Right renal pelvis (tissue), 4 donors: ENCODE measurements around the gene TAGLN3. TPM values are rescaled to one million over a fixed set of nuclear protein-coding genes. Genes with fewer than 3 reads are reported as not detected.
"Not testable (repeated sequence)": the region's sequence is repeated elsewhere in the genome, so short reads cannot be mapped to it uniquely, and the experiment has no call there.

ENCODE experiments used
- DNase-seq, 4 donors: peaks; one replicate each; pipeline ENCODE4 v3.0.0-alpha.2; 2013; ENCODE audit warnings: low read depth in 4 of 4, low spot score in 3 of 4, missing footprints in 1 of 4
- polyA plus RNA-seq, 4 donors: library from polyadenylated mRNA; unstranded; fragments of 120-200 nt; gene quantifications; one replicate each; pipeline ENCODE4 v1.2.1, GENCODE V29; 2013; ENCODE audit not compliant: insufficient read length in 4 of 4

The TAGLN3 gene
- polyA plus RNA-seq, 4 donors = 1.8 to 2.5 (median 2.0) TPM

DNA sequence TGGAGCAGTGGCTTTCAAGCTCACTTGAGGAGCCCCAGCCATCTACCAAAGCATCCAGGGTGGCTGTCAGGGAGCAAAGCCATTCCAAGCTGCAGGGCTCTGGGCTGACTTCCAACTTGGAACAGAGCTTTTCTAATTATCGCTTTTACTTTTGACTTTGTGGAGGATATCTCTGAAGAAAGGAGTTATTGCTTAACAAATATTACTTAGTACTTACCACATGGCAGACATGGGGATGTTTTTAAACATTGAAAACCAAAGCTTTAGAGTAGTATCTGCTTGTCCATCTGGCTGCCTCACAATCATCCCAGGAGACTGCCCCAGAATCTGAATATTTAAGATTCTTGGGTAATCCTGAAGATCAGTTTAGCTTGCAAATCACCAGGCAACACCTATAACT lies 8.9 kb downstream of the TAGLN3 start:
- no peak for DNase-seq

DNA sequence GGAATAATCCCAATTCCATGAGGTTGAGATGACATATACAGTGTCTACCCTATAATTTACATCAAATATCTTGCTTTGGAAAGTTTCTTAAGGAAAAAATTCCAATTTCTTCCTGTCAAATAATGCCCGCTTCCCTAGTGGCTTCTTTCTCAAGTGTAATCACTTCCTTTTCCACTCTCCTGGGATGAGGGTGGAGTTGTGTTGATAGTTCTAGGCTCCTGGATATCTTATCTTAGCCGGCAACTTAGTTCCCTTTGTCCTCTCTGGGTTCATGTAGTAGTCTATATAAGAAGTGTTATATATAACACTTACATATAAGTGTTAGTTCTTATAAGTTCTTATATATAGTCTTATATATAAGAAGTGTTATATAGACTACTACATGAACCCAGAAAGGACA lies 10.9 kb downstream of the TAGLN3 start:
- DNase-seq = no peak

DNA sequence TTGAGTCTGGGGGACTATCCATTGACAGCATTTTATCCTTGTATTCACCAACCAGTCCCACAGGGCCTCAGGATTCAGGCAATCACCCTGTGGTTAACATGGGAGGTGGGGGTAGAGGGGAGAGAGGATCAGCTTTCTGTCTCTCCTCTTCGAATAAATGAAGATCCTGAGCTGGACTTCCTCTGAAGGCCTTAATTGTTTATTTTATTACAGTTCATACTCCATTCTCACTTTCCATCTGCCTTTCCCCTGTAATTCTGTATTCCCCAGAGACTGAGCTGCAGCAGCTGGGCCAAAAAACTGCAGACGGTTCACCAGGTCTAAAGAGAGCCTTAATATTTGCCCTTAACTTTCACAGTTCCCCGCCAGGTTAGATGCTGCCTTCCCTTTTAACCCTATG lies 11.9 kb downstream of the TAGLN3 start:
- DNase-seq = no peak

DNA sequence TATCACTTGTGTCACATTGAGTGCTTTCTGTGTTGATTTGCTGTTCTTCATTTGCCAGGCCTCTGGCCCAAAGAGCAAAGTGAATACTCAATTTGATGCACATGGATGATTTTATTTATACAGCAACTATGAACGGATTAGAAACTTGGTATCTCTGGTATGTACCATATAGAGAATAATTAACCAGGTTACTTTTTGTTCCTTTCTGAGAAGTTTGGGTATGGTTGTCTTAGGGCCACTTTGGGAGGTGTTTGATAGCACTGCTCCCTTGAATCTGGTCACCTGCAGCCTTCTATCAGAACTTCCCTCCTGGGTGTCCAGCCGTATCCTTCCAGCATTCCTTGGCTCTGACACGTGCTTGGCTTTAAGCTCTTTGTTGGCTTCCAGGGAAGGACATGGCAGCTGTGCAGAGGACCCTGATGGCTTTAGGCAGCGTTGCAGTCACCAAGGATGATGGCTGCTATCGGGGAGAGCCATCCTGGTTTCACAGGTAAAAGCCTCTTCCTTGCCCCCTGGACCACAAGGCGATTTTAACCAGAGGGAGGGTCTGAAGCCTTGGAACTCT lies 12.7 kb downstream of the TAGLN3 start:
- no peak for DNase-seq

DNA sequence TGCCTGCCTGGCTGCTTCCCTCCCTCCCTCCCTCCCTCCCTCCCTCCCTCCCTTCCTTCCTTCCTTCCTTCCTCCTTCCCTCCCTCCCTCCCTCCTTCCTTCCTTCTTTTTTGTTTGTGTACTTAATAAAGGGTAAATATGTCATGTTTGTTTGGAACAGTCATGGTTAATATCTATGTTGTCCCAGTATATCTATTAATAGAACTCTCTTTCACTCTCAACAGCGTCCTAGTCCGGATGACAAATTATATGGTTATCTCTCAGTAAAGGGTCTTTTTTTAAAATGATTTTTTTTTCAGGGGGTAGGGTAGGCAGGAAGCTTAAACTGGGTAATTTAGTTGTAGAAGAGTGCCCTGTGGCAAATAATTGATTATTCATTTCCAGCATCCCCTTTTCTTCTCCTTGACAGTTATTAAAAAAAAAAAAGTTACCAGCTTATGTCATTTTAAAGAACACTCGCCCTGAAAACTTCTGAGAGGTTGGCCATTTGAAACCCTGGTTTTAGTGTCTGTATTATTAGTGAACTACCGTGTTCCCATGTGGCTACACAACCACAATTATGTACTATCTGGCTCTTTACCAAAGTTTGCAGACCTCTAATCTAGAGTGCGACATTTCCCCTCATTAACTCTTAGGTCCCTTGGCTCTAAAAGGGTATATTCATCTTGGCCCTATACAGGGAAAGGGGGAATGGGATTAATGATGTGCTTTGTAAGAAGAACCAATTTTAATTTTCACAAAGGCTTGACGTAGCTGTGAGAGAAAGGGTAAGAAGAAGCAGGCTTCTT lies 13.7 kb downstream of the TAGLN3 start:
- no peak for DNase-seq

DNA sequence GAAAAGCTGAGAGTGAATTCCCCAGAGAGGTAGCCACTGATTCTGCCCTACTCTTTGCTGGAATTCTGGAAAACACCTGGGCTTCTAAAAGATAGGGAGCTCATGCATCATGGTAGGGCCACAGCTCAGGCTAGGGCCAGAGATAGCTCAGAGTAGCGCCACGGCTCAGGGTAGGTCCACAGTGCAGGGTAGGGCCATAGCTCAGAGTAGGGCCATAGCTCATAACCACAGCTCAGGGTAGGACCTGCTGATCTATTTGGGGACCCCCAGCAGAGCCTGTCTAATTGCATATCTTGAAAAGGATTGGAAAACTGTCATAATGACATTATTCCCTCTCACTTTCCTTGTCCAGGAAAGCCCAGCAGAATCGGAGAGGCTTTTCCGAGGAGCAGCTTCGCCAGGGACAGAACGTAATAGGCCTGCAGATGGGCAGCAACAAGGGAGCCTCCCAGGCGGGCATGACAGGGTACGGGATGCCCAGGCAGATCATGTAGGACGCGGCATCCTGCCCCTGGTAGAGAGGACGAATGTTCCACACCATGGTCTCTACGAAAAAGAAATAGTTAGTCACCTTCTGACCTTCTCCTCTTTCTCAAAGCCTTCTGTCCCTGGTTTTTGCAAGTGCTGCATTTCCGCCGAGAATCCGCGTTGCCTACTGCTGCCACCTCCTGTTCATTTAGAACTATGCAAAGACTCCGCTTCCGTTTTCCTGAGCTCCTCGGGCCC lies 14.5 kb downstream of the TAGLN3 start:
- DNase-seq = peak in 3 of 4 donors; percentile 48 to 69 (median 49)

DNA sequence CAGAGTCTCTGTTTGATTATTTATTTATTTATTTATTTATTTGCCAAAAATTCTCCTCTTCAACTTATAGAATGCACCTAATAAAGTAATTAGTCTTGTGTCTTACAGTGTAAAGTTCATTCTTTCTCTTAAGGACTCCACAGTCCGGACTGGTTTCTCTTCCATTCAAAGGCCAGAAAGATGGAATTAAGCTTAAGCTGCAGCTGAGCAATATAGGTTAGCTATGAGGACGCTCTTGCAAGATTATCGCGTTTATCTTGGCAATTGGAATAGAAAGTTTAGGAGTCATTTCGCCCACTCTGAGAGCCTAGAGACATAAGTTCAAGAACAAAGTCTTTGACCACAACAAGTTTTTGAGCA lies 15.0 kb downstream of the TAGLN3 start:
- DNase-seq = no peak

DNA sequence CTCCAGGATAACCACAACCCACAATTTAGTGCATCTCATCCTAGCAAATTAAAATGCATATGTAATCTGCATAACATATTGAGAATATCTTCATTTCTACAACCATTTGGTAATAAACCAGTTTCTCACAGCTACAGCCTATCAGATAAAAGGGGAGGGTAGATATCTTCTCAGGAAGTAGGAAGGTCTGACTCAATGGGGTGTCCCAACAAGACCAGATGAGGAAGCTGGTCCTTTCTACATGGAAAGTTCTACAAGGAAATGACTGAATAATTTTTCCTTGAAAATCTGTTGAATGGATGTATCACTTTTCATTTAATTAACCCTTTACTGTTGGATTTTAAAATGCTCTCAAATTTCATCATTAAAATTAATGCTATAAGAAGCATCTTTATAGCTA lies 18.4 kb downstream of the TAGLN3 start:
- DNase-seq = no peak

DNA sequence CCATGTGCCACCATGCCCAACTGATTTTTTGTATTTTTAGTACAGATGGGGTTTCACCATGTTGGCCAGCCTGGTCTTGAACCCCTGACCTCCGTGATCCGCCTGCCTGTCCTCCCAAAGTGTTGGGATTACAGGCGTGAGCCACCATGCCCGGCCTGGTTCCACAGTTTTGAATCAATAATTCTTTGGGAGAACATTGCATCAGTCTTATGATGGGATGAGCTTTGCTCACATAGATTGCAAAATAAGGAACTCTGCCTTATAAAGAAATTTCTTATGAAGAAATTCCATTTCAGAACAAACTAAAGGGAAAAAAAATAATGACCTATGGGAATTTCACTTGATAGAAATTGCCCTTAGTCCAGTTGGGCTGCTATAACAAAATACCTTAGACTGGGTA lies 20.0 kb downstream of the TAGLN3 start:
- DNase-seq = no peak

DNA sequence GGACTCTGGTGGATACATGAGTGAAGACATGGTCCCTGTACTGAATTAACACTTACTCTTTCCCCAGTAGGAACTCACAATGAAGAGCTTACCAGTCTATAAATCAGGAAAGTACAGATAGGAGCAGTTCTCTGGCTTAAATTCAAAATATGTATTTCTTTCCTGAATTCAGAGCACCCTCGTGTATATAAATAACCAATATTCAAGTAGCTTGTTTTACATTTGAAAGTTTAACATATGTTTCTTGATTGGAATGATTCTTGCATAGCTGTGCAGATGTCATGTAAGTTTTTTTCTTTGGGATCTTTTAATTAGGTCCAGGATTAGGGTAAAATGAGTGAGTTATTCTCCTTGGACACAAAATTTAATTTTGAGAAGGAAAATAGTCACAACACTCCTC lies 21.0 kb downstream of the TAGLN3 start:
- no peak for DNase-seq

DNA sequence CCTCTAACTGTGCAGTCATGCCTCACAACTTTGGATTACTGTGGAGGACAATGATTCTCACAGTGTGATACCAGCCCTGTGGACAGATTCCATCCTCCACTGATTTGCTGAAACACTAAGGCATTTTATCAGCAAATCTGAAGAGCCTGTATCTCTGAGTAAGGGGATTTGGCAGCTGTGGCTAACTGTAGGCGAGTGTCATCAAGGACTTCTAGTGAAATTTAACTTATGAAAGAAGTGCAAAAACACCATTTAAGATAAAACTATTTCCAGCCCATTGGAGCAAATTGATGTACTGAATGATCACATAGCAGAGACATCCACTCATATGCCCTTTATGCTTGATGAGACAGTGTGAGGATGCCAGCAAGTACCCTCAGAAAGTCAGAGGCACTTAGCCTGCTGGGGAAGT lies 22.0 kb downstream of the TAGLN3 start:
- no peak for DNase-seq

DNA sequence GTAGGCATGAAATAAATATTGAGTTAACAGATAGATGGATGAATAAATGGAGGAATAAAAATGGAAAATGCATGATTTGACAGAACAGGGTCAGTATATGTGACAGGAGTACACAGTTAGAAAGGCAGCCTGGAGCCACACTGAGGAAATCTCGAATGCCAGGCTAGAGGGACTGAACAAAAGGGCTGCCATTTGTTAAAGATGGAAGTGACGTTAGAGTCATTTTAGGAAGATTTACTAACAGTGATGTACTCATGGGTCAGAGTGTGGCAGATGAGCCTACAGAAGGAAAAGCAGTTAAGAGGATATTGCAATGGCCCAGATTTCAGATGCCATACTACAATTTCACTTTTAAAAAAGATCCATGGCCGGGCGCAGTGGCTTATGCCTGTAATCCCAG lies 28.4 kb downstream of the TAGLN3 start:
- DNase-seq = no peak

DNA sequence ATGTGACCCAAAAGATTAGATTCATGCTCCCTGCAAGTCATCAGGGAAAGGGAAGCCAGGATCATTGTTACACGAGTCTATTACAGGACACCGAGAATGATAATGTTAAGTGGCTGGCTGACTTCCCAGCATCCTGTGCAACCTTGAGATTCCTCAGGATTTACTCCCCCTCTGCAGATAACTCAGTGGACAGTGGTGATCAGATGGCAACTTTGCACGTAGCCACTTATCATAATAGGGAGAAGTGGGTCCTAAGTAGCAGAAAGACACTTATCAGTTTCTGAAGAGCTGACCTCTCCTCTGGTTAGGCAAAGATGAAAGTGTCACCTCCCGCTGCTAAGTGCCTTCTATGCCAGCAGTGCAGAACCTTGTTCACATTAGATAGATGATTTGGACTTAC lies 29.1 kb downstream of the TAGLN3 start:
- DNase-seq = no peak

DNA sequence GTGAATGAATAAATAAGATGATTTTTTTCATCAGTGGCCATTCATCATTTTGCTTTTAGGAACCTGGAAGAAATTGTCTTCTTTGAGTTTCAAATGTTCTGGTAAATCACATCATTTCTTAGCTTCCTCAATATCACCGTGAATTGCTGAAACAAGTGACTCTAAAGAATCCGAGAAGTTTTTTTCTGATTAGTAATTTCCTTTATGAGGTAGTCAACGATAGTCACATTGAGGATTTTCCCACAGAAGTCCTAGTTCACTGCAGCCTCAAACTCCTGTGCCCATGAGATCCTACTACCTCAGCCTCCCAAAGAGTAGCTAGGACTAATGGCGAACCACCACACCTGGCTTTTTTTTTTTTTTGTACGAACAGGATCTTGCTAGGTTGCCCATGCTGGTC lies 32.2 kb downstream of the TAGLN3 start:
- DNase-seq = no peak

DNA sequence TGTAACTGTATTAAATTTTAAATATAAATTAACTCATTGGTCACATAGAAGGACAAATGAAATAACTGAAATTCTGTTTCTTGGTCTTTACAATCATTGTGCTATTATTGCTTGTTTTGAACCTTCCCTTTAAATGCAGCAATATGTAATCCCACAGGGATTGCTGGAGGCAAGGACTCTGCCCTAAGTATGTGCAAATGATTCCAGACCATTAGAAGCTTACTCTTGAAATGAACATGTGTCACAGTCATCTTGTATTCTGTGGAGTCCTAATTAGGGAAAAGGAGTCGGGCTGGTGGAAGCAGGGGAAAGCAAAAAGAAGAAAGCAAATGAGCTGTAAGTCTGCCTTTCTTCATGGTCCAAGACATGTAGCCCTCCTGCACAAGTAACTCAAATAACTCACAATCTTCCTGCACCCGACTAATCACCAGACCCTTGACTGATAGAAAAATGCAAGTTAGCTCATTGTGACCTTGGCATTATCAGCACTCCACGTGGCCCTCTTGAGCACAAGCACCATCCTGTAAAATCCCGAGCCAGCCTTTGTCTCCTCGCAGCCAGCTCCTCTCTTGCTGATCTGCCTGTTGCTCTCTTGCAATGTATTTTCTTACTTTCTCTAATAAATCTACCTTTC lies 33.5 kb downstream of the TAGLN3 start:
- DNase-seq = no peak

DNA sequence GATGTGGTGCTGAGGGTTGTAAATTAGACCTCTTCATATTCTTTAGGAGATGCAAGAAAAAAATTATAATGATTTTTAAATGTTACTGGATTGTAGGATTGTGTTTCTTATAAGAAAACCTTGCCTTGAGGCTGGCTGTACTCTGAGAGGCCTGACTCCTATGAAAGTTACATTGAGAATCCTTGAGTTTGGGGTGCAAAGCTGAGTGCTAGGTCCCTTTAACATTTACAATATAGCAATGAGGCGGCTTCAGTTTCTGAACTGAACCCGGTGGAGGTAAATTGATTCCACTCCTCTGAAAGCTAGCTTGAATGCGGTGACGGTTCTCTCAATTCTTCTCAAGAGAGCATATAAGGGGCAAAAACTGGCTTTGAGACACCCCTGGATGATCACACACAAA lies 35.7 kb downstream of the TAGLN3 start, which contains the start of gene TMPRSS7:
TMPRSS7 (plus strand) TSS at position 301 of the 400 bp plus-strand sequence. CDS start 110 bp downstream, outside the sequence.
- DNase-seq = no peak

DNA sequence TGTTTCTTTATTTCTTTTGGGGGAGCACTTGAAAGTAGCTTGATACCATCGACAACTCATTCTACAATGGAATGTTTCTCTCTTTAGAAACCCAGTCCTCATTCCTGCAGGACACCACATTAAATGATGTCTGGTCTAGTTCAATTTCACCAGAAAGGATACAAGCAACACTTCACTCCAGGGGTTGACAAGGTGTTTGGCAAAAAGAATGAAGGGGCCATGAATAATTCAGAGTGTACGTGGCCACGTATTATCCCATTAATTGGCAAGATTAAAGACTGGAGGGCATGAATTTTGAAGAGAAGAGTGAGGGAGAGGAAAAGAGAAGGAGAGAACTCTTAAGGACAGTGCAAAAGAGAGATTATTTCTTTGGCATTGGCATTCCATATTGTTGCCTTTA lies 36.5 kb downstream of the TAGLN3 start:
- no peak for DNase-seq

DNA sequence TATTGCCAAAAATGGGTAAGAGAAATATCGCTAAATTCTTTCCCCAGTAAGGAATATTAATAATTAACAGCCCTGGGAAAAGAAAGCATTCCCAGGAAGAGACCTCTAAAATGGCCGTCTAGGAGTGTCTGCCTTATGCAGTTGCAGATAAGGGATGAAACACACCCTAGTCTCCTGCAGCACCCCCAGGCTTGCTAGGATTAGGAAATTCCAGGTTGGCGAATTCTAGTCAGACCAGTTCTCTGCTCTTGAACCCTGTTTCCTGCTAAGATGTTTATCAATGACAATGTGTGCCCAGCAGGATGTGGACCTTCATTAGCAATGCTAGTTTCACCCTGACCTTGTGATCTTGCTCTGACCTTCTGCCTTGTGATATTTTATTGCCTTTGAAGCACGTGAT lies 38.5 kb downstream of the TAGLN3 start:
- DNase-seq = not testable (repeated sequence)

DNA sequence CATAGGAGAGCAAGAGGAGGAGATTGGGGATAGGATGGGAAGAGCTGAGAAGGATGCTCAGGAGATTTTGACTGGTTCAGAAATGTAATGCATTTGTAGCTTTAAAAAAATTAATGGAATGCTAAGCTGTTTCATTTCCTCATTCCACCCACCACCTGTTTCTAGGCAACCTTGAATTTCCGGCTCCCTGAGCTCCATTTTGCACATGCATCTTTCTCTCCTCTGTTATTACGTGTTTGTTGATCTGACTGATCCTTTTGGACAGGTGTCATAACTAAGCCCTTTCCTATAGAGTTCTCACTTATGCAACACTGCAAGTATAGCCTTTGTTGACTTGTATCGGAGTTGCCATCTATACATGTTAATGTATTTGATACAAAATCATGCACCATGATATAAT lies 40.1 kb downstream of the TAGLN3 start:
- no peak for DNase-seq

DNA sequence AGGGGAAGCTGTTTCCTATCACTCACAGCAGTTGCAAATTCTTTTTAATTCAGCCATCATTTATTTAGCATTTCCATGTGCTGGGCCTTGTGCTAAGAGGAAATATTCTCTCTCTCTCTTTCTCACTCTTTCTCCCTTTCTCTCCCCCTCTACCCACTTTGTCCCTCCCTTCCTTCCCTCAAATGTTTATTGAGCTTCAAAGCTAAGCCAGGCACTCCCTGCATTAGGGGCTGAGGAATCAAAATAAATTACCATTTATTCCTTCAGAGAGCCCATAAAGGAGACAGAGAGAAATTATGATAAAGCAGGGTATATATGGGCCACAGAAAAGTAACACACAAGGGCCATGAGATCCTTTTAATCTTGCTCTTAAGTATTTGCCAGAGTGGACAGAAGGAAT lies 42.6 kb downstream of the TAGLN3 start:
- no peak for DNase-seq

DNA sequence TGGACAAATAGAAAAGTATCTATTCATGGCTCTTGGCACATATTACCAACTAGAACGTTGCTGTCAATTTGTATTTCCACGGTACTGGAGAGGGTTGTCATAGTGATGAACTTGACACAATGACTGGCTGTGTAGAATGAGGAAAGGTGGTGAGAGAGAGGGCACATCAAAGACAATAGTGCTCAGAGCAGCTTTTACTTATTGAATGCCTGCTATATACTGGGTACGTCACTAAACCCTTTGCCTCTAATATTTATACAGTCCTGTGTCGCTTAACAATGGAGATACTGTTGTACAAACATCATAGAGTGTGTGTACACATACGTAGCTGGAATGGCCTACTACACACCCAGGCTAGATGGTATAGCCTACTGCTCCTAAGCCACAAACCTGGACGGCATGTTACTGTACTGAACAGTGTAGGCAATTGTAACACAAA lies 44.1 kb downstream of the TAGLN3 start:
- DNase-seq = no peak
